NCI-H1105 (cell line): Measurements from ENCODE around the gene FAM174B.

Experiments
- DNase-seq: peaks from one replicate; lab custom pipeline; 2025; lab: John Stamatoyannopoulos, UW

Gene FAM174B

DNA sequence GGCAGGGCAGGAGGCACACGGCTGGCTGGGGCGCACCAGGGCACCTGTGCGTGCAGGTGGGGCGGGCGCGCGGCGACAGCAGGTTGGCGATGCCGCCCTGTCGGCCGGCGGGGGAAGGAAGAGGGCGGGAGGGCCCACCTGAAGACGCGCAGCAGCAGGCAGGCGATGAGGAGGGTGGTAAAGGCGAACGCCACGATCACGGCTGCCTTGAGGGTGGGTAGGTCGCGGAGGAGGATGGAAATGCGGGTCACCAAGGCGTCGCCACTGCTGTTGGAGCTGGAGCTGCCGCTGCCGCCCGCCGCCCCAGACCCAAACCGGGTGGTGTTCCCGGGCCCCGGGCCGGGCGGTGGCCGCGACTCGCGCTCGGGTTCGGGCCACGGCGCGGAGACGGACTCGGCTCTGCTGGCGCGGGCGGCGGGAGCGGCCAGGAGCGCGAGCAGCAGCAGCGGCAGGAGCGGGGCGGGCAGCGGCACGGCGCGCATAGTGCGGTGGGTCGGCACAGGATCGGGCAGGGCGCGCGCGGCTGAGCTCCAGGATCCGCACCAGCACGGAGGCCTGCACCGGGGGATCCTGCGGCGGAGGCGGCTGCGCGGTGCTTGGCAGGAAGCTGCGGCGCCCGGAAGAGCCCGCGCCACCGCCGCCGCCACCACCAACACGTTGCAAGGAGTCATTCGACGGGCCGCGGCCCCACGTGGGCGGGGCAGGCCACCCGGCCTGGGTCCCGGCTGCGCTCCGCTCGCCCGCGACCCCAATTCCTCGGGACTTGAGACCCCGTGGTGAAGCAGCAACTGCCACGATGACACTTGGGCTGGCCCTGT is at the start of gene FAM174B:
TSS of gene FAM174B (minus strand) at position 598 of the 818 bp plus-strand sequence.
- DNase-seq = peak; percentile 47

DNA sequence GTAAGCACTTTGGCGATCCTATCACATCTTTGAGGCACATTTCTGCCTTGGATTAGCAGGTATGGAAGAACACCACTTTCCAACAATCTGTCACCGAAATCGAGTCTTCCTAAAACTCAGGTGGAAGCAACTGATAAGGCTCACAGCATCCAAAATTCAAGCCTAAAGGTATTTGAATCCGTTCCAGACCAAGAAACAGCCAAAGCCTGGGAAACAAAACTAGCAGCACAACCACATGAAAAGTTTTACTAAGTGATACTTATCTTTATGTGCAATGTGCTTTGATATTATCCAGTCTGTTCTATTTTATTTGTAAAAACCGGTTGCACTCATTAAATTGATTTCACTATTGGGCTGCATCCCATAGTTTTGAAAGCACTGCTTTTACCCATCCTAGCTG is 40.5 kb upstream of the FAM174B start:
- DNase-seq = no peak

DNA sequence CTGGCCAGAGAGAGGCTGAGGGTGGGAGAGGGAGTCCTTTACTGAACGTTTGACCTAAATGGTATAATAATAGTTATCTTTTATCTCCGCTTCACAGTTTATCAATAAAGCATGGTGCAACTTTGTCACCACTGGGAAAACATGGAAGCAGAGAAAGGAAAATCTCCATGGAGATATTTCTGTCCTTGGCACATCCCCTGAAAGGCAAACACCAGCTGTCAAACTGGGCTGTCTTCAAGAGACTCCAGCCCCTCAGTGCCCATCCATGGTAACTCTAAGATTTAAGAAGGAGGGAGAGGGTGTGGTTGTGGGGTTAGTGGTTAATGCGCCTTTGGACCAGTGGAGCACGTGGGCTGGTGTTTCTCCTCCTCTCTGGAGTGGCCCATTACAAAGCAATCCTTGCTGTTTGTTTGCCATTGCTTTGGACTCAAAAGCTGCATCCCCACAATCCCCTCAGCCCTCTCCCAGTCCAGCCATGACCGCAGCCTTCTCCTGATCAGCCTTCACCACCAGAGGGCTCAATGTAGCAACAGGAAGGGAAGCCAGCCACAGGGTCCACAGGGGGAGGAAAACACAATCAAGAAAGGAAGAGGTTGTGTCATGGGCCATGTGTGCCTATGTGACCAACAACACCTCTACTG is 38.2 kb upstream of the FAM174B start:
- DNase-seq = no peak

DNA sequence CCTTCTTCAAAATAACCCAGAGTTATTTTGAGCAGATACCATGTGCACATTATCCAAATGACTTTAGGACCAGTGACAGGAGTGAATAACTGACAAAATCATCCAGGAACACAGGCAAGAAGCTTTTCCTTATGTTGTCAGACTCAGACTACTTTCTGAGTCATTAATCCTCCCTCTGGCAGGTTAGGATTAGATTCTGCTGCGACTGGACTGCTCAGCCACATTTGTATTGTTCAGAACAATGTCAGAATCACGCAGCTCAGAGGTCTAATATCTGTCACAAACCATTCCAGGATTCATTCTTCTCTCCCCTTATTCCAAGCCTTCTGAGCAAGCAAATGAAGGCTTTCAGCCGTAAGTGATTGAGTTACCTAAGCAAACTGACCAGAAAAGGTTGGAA is 34.8 kb upstream of the FAM174B start:
- DNase-seq = no peak

GRCh38 chr15:92687746-92688145 is 32.2 kb upstream of the FAM174B start:
- no peak for DNase-seq

GRCh38 chr15:92687195-92687602 is 31.6 kb upstream of the FAM174B start:
- no peak for DNase-seq

GRCh38 chr15:92683511-92683834 is 27.9 kb upstream of the FAM174B start:
- peak; percentile 13 for DNase-seq

GRCh38 chr15:92682741-92683510 is 27.4 kb upstream of the FAM174B start:
- DNase-seq = no peak

GRCh38 chr15:92681141-92681631 is 25.6 kb upstream of the FAM174B start:
- no peak for DNase-seq

GRCh38 chr15:92677999-92678398 is 22.4 kb upstream of the FAM174B start:
- no peak for DNase-seq

DNA sequence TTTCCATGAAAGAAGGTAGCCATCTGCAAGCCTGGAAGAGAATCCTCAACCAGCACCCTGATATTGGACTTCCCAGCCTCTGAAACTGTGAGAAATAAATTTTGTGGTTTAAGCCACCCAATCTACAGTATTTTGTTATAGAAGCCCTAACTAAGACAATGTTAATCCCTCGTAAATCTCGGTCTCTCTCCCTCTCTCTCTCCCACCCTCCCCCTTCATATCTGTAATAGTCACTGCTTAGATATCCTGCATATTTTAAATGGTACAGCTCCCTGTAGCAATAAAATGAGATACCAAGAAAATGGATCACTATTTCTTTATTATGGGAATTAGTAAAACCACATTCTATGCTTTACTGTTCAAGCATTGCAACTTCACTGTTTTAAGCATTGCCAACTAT is 21.0 kb upstream of the FAM174B start:
- DNase-seq = no peak

- no peak for DNase-seq
Measured at GRCh38 chr15:92675485-92675884, 19.9 kb upstream of the FAM174B start.

DNA sequence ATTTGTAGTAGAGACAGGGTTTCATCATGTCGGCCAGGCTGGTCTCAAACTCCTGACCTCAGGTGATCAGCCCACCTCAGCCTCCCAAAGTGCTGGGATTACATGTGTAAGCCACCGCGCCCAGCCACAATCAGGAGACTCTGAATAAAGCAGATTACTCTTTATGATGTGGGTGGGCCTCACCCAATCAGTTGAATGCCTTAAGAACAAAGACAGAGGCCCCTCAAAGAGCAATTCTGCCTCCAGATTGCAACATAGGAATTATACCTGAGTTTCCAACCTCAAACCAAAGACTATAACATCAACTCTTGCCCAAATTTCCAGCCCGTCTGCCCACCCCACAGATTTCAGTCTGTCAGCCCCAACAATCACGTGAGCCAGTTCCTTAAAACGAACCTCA is 18.8 kb upstream of the FAM174B start:
- DNase-seq = no peak

DNA sequence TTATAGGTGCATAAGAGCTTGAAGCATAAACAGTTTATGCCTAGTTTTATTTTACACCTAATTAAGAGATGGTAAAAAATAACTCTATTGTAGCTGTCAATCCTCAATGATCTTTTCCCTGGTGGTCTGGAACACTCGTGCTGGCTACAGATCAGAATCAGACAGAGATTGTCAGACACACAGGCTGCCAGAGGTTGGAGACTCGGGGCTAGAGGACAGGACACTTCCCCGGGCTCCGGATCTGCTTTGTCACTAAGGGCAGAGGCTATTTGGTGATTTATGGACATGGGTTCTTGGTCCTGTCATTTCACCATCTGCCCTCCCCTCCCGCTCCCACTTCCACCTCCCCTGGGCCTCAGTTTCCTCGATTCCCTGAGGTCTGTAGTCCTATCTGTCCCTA is 16.5 kb upstream of the FAM174B start:
- no peak for DNase-seq

DNA sequence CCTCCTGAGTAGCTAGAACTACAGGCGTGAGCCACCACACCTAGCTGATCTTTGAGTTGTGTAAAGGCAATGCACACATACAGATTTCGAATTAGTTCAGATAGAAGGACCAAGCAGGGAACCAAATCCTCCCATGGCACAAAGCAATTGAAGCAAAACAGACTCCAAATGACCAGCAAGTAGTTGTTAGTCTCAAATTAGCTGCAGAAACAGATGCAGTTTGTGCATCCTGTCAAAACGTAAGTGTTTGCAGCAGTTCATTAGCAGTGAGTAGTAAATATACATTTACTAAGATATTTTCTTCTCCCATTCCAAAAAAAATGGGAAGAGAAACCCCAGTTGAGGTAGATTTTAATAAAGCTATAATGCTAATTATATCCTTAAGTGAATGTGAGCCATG is 15.8 kb upstream of the FAM174B start:
- no peak for DNase-seq

DNA sequence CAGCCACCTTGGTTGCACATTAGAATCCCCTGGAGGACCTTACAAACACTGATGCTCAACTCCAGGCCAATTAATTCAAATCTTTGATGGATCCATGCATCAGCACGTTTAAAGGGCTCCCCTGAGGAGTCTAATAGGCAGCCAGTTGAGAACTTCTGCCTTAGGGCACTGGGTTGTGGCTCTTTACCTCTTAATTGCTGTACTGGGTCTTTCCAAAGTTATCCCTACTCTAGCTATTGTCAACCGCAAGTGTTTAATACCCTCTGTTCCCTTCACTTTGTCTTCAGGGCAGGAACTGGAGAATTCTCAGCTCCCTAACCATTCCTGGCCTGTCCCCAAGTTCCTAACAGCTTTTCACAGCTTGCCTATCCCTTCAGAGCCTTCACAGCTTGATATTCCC is 15.0 kb upstream of the FAM174B start:
- no peak for DNase-seq

DNA sequence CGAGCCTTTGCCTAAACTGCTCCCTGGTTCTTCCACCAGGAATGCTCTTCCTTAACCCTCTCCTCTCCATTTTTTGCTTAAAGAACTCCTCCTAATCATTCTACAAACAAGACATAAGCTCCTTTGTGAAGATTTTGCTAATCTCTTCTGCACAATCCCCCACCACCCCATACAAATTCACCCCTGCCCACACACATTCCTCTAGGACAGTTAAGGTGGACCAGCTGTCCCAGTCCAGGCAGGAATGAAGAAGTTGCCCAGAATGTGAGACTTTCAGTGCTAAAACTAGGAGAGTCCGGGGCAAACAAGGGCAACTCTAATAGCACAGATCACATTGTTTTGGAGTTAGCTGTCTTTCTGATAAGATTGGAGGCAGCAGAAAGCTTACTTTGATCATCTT is 13.9 kb upstream of the FAM174B start:
- no peak for DNase-seq

GRCh38 chr15:92668620-92669019 is 13.0 kb upstream of the FAM174B start:
- no peak for DNase-seq

- DNase-seq = no peak
Measured at GRCh38 chr15:92667970-92668485, 12.5 kb upstream of the FAM174B start.

DNA sequence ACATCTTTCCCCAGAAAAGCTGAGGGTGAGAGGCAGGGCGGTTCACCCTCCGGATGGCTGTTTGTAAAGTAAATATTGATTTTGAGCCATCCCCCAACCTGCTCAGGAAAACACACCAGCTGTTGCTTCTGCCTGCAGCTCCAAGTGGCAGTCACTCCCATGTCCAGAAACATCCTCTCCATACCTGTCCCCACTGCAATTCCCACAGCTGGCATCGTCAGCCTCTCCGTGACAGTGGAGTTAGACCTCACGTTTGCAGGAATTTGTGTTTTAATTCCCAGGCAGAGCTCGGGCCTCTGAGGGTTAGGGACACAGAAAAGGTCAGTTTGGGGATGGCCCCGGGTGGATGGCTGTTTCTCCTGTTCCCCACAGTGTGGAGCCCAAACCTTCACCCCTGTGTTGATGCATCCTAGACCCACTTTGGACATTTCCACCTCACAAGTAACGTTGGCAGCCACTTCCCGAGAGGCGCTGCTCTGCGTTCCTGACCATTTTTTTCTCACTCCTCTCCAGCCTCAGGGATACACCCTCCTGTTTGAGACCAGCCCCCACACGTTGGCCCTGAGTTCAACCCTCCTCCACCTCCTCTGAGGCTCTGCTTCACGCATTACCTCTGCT is 11.8 kb upstream of the FAM174B start:
- DNase-seq = peak; percentile 44

DNA sequence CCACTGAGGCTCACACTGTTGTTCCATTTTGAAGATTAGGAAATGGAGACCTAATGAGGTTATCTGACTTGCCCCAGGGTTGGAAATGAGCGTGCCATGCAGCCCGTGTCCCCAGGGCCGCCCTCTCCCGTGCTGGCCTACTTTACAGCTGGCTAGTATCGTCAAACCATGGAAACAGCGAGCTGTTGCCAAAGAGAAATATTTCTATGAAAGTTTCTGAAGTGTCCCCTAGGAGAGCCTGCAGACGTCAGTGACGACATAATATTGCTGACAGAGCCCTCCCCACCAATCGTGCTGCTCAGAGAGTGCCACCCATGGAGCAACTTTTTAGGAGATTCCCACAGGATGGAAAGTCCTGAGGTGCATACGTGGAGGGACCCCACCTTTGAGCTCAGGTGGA is 11.2 kb upstream of the FAM174B start:
- DNase-seq = peak; percentile 32

DNA sequence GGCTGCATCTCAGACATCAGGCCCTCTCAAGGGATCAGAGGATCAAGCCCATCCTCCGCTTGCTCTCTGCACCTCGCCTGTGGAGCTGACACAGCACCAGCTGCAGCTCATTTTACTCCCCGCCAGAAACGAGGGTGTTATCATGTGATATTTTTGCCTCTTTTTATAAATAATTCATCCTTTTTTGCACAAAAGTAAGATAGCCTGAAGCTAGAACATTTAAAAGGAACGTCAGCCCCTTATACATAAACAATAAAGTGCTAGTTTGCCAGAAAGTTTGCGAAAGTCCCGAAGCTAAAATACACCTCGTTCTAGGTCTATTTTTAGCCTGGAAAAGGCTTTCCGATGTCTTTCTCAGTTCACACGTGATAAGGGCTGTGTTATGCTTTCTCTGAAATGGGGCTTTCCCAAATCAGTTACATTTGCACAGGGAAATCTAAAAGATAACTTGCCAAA is 9.6 kb upstream of the FAM174B start:
- DNase-seq = no peak
